Lung (tissue), 12 donors: Measurements from ENCODE around the gene SDK2. TPM values are rescaled to one million over a fixed set of nuclear protein-coding genes. Genes with fewer than 3 reads are reported as not detected.

ENCODE experiments used
- ATAC-seq: fragments of 200-7000 bp; cut with Tn5 transposase; one replicate; pipeline ENCODE4 v1.9.1; 2020; ENCODE audit warnings: moderate number of reproducible peaks; ENCODE audit not compliant: insufficient read depth, low FRiP score
- DNase-seq, 3 donors: peaks; one replicate each; pipeline ENCODE4 v3.0.0-alpha.2; 2013 to 2017
- H3K27ac ChIP-seq, 2 donors: one replicate each; pipeline ENCODE4 v1.5.1; 2013; ENCODE audit warnings: mild to moderate bottlenecking in 2 of 2, moderate library complexity in 2 of 2, control low read depth in 1 of 2, inconsistent platforms in 1 of 2, low read depth in 1 of 2, low read length in 1 of 2
- H3K27me3 ChIP-seq, 3 donors: one replicate each; pipeline ENCODE4 v1.5.1; 2013; ENCODE audit warnings: low read length in 2 of 3; ENCODE audit not compliant: control insufficient read depth in 3 of 3, insufficient read depth in 3 of 3
- H3K36me3 ChIP-seq, 4 donors: one replicate each; pipeline ENCODE4 v1.5.1; 2013; ENCODE audit warnings: low read length in 4 of 4, mild to moderate bottlenecking in 1 of 4, moderate library complexity in 1 of 4; ENCODE audit not compliant: control insufficient read depth in 4 of 4, insufficient read depth in 4 of 4
- H3K4me1 ChIP-seq, 5 donors: one replicate each; pipeline ENCODE4 v1.5.1; 2013; ENCODE audit warnings: low read length in 5 of 5, mild to moderate bottlenecking in 2 of 5, moderate library complexity in 1 of 5; ENCODE audit not compliant: control insufficient read depth in 5 of 5, insufficient read depth in 5 of 5
- H3K4me3 ChIP-seq: one replicate; pipeline ENCODE4 v1.5.1; 2013; ENCODE audit warnings: mild to moderate bottlenecking, control low read depth, moderate library complexity
- H3K9ac ChIP-seq, 2 donors: one replicate each; pipeline ENCODE4 v1.5.1; 2013; ENCODE audit warnings: low read length in 2 of 2, control low read depth in 1 of 2; ENCODE audit not compliant: insufficient read depth in 1 of 2
- H3K9me3 ChIP-seq, 4 donors: one replicate each; pipeline ENCODE4 v1.5.1; 2013; ENCODE audit warnings: low read length in 3 of 4, mild to moderate bottlenecking in 1 of 4, moderate library complexity in 1 of 4; ENCODE audit not compliant: control insufficient read depth in 4 of 4, insufficient read depth in 3 of 4
- WGBS, 2 donors: extraction: QIAGEN DNeasy Blood & Tissue Kit; methylation state at CpG; one replicate each; pipeline ENCODE4 v1.1.7; 2013; 5-methylcytosine and 5-hydroxymethylcytosine counted together
- polyA plus RNA-seq, 2 donors: library from polyadenylated mRNA; stranded (reverse); fragments of 200-250 nt; gene quantifications; one replicate each; pipeline ENCODE4 v1.2.1, GENCODE V29; 2013
- total RNA-seq, 2 donors: library from RNA; depleted of rRNA in 1 of 2; stranded (reverse); fragments of >200 nt in 1 of 2; gene quantifications; one replicate each; pipeline ENCODE4 v1.2.1, GENCODE V29; 2014 to 2021
- TF ChIP-seq, protein P1 (sequence below): IDR thresholded peaks from 2 replicates; pipeline ENCODE4 v1.5.1; 2012; ENCODE audit warnings: mild to moderate bottlenecking; ENCODE audit errors: control extremely low read depth, extremely low read depth
- donor health status: control.
- donor health status: control.
- donor health status: Bipolar disorder and iron deficiency.
- donor health status: healthy.
- donor health status: DM: yes; HTN: yes; CAD: no.

Gene SDK2
- total and polyA plus RNA-seq, 4 donors, result 0.91 to 41.7 (median 4.3) TPM

DNA sequence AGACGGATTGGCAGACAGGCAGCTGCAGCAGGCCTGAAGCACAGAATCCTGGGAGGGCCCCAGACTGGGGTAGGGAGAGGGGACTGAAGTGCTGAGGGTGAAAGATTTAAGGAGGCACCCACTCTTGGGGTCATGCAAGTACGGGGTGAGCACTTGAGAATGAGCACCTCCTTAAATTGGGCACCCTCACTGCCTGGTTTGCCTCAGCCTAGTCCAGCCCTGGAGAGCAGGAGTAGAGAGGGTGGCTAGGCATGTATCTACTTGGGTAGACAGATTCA is 178.4 kb downstream of the SDK2 start:
- WGBS, 2 donors, result 81 to 92% methylated on average over 2 of the region's 2 CpGs
- Histone ChIP-seq H3K36me3 (no peaks in the 10 kb centered on the region), H3K4me3 (no peak overlapping the region), H3K9me3 (no peaks in the 10 kb centered on the region), H3K9ac (no peak overlapping the region), H3K27ac (no peak overlapping the region), H3K27me3 (no peaks in the 10 kb centered on the region), H3K4me1 (peaks cover 0 to 5% (median 0%) of the 10 kb centered on the region in 5 donors)
- TF ChIP-seq, protein P1, sequence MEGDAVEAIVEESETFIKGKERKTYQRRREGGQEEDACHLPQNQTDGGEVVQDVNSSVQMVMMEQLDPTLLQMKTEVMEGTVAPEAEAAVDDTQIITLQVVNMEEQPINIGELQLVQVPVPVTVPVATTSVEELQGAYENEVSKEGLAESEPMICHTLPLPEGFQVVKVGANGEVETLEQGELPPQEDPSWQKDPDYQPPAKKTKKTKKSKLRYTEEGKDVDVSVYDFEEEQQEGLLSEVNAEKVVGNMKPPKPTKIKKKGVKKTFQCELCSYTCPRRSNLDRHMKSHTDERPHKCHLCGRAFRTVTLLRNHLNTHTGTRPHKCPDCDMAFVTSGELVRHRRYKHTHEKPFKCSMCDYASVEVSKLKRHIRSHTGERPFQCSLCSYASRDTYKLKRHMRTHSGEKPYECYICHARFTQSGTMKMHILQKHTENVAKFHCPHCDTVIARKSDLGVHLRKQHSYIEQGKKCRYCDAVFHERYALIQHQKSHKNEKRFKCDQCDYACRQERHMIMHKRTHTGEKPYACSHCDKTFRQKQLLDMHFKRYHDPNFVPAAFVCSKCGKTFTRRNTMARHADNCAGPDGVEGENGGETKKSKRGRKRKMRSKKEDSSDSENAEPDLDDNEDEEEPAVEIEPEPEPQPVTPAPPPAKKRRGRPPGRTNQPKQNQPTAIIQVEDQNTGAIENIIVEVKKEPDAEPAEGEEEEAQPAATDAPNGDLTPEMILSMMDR, result no peak
- no peak for ATAC-seq
- DNase-seq, result peak in 1 of 3 donors; percentile 11

DNA sequence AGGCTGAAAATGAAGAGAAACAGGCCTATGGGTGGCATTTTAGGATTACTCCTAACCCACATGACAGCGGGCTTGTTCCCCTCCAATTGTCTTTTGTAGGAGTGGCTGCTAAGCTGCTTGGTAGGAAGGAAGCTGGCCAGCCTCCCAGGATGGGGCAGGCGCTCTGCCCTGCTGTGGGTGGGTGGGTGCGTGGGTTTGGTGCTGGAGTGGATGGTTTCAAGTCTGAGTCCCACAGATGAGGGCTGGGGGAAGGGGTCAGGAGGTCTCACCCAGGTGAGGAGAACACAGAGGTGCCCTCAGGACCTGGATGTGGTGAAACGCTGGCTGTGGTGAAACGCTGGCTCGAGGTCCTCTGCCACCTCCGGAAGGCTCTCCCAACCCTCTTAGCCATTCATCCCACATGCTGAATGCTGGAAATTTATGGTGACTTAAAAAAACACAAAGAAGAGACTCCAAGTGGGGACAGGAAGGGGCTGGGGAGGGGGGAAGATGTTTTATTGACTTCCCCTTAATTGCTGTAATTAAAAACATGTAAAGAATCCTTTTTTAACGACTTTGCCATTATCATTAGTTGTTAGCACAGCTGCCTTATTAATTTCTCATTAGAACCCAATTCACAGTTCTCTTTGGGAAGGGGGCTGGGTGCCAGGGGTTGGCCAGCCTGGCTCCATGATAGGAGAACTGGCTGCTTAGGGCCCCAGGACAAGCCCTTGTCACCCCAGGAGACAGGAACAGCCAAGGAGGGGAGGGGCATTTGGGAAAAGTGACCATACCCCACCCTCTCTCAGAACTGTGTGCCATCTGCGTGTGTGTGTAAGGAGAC is 178.9 kb downstream of the SDK2 start:
- no peaks in the 10 kb centered on the region for H3K9me3 ChIP-seq
- no peak for DNase-seq
- no peak overlapping the region for H3K27ac ChIP-seq
- H3K9ac ChIP-seq, result no peak overlapping the region
- peaks cover 0 to 5% (median 0%) of the 10 kb centered on the region in 5 donors for H3K4me1 ChIP-seq
- 43 to 63% methylated on average over 9 of the region's 9 CpGs for WGBS, 2 donors
- H3K4me3 ChIP-seq, result no peak overlapping the region
- no peaks in the 10 kb centered on the region for H3K27me3 ChIP-seq
- TF ChIP-seq, protein P1, result no peak
- ATAC-seq, result no peak
- H3K36me3 ChIP-seq, result no peaks in the 10 kb centered on the region

DNA sequence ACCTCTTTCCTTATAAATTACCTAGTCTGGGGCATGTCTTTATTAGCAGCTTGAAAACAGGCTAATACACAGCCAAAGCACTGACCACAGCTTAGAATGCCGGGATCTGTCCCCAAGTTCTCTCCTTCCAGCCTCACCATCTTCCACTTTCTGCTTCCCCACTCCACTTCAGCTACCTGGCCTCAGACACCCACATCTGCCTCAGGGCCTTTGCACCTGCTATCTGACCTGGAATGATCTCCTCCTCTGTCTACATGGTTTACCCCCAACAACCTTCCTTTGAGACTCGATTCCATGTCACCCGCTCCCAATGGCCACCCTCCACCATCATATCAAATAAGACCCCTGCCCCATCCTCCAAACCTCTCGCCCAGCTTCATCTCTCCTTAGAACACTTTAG is 179.8 kb downstream of the SDK2 start:
- WGBS, 2 donors, result 93 to 97% methylated on average over 4 of the region's 4 CpGs
- Histone ChIP-seq H3K36me3 (no peaks in the 10 kb centered on the region), H3K9ac (no peak overlapping the region), H3K4me3 (no peak overlapping the region), H3K9me3 (peaks cover 0 to 4% (median 1%) of the 10 kb centered on the region in 4 donors), H3K4me1 (peaks cover 0 to 5% (median 0%) of the 10 kb centered on the region in 5 donors), H3K27ac (no peak overlapping the region), H3K27me3 (no peaks in the 10 kb centered on the region)
- DNase-seq (no peak), ATAC-seq (no peak)
- TF ChIP-seq, protein P1, result no peak
